BJ (cell line): ENCODE data around the gene NGDN. TPM values are rescaled to one million over a fixed set of nuclear protein-coding genes. Genes with fewer than 3 reads are reported as not detected.
A peak's percentile ranks its signal among the peaks of the same experiment; 100 is the strongest.

Source experiments
- CTCF ChIA-PET: fragments of 350-600 bp; formaldehyde crosslinking; extraction: SDS; loops from one replicate; lab custom pipeline; 2021; ENCODE audit warnings: antibody characterized with exemption, inconsistent platforms; lab: Yijun Ruan, JAX
- POLR2A ChIA-PET: fragments of 300-600 bp; sonication (Branson Sonifier 250); formaldehyde crosslinking; extraction: SDS; loops from one replicate; lab custom pipeline; 2021; ENCODE audit warnings: antibody characterized with exemption; lab: Charles Lee
- DNase-seq: peaks from one replicate; pipeline ENCODE4 v3.0.0-alpha.2; 2011; ENCODE audit warnings: low read depth
- H3K27me3 ChIP-seq: 2 replicates; pipeline ENCODE4 v1.6.0; 2011; ENCODE audit warnings: low read length; ENCODE audit not compliant: control insufficient read depth, insufficient read depth
- H3K36me3 ChIP-seq: 2 replicates; pipeline ENCODE4 v1.5.1; 2011; ENCODE audit warnings: low read length; ENCODE audit not compliant: control insufficient read depth, insufficient read depth
- H3K4me3 ChIP-seq: 2 replicates; pipeline ENCODE4 v1.5.1; 2011; ENCODE audit warnings: low read depth, mild to moderate bottlenecking, control low read depth, low read length
- CTCF ChIP-seq: IDR thresholded peaks from 2 replicates; pipeline ENCODE4 v1.5.1; 2011; ENCODE audit warnings: low read depth, mild to moderate bottlenecking, control low read depth, inconsistent platforms, low read length, moderate library complexity; ENCODE audit not compliant: insufficient read depth
- polyA plus RNA-seq: library from polyadenylated mRNA; depleted of rRNA; stranded (reverse); fragments of >200 nt; gene quantifications from 2 replicates; pipeline ENCODE4 v1.2.3, GENCODE V29; 2011

Gene NGDN
- polyA plus RNA-seq, 1 experiment: 34.5 TPM

GRCh38 chr14:23470947-23471346 is 1.4 kb downstream of the NGDN start:
- no peak for TF ChIP-seq CTCF
- DNase-seq: no peak
- Histone ChIP-seq H3K27me3 (no peaks in the 10 kb centered on the region), H3K4me3 (no peak overlapping the region), H3K36me3 (peaks cover 4% of the 10 kb centered on the region)
- CTCF ChIA-PET: interaction anchor here (1.0 to 20.9 kb wide), 2 partner anchors 15 to 91 kb away, joined by 3 to 479 read pairs; partner anchors contain the start of genes AP1G2 and THTPA
- POLR2A ChIA-PET: no interaction called here

GRCh38 chr14:23478109-23478759 is 8.7 kb downstream of the NGDN start:
- peak; percentile 62 for TF ChIP-seq CTCF
- Histone ChIP-seq H3K36me3 (peaks cover 13% of the 10 kb centered on the region), H3K4me3 (no peak overlapping the region), H3K27me3 (no peaks in the 10 kb centered on the region)
- CTCF ChIA-PET: interaction anchor here (0.6 to 20.9 kb wide), 14 partner anchors 8 to 728 kb away, joined by 3 to 479 read pairs (median 3); partner anchors contain the start of genes AP1G2, NGDN and THTPA
- DNase-seq: no peak
- POLR2A ChIA-PET: interaction anchor here (0.6 kb wide), 1 partner anchor 171 kb away, joined by 4 read pairs; the partner anchor contains the start of gene BCL2L2

GRCh38 chr14:23481362-23481970 is 12.0 kb downstream of the NGDN start:
- H3K27me3 ChIP-seq: no peaks in the 10 kb centered on the region
- no peak for TF ChIP-seq CTCF
- DNase-seq: no peak
- no peak overlapping the region for H3K4me3 ChIP-seq
- H3K36me3 ChIP-seq: peaks cover 6% of the 10 kb centered on the region
- ChIA-PET POLR2A (no interaction called here), CTCF (interaction anchor here (20.9 kb wide), 1 partner anchor 80 kb away, joined by 479 read pairs; the partner anchor contains the start of genes AP1G2 and THTPA)

- Histone ChIP-seq H3K36me3 (peaks cover 4% of the 10 kb centered on the region; the same call in 1 of the 2 replicates), H3K27me3 (no peaks in the 10 kb centered on the region), H3K4me3 (no peak overlapping the region)
- POLR2A ChIA-PET: no interaction called here
- DNase-seq: no peak
- TF ChIP-seq CTCF: no peak
- CTCF ChIA-PET: interaction anchor here (1.2 to 20.9 kb wide), 2 partner anchors 49 to 79 kb away, joined by 3 to 479 read pairs; partner anchors contain the start of genes AP1G2 and THTPA
Measured at GRCh38 chr14:23481979-23482822, 12.7 kb downstream of the NGDN start.
